Smooth muscle cell of the brain vasculature (primary cell): Measurements from ENCODE around the gene SARDH.
A peak's percentile ranks its signal among the peaks of the same experiment; 100 is the strongest.

Source experiments
- DNase-seq: peaks from one replicate; pipeline ENCODE4 v3.0.0-alpha.2; 2012; ENCODE audit warnings: low read depth, low spot score

The SARDH gene, protein sequence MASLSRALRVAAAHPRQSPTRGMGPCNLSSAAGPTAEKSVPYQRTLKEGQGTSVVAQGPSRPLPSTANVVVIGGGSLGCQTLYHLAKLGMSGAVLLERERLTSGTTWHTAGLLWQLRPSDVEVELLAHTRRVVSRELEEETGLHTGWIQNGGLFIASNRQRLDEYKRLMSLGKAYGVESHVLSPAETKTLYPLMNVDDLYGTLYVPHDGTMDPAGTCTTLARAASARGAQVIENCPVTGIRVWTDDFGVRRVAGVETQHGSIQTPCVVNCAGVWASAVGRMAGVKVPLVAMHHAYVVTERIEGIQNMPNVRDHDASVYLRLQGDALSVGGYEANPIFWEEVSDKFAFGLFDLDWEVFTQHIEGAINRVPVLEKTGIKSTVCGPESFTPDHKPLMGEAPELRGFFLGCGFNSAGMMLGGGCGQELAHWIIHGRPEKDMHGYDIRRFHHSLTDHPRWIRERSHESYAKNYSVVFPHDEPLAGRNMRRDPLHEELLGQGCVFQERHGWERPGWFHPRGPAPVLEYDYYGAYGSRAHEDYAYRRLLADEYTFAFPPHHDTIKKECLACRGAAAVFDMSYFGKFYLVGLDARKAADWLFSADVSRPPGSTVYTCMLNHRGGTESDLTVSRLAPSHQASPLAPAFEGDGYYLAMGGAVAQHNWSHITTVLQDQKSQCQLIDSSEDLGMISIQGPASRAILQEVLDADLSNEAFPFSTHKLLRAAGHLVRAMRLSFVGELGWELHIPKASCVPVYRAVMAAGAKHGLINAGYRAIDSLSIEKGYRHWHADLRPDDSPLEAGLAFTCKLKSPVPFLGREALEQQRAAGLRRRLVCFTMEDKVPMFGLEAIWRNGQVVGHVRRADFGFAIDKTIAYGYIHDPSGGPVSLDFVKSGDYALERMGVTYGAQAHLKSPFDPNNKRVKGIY

DNA sequence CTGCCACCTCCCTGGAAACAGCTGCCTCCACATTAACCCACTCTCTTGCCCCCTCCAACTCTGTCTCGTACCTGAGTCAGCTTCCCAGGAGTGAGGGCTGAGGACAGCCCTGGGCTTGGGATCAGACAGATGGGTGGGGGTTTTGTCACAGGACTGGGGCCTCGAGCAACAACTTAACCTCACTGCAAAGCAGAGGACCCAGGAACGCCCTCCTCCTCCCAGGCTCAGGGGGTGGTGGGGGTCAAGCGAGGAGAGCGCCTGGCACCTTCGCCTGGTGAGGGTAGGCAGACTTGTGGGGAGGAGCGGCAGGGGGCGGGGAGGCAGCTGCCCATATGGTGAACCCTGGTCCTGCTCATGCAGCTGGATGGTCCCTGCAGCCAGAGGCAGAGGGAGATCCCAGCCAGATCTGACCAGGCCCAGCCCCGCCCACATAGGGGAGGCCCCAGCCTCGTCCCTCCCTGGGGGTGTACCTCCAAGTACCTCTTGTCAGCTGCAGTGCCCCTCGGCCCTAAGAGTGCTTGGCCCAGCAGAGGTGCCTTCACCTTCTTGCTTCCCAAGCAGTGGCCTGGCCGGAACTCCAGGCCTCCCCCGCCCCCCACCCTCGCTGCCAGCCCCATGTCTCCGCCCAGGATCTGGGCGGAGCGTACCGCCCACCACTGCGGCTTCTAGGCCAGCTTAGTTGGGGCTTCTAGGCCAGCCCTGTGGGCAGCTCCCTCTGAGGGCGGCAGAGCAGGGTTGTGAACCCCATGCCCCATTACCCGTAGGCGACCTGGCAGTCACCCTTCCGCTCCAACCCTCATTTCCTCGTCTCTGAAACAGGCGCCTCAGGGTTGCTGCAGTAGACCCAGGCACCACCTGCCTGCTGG lies at the start of gene SARDH:
Gene SARDH (minus strand): TSS at position 579 of the 866 bp plus-strand sequence. CDS start 4,179 bp downstream, outside the sequence.
- DNase-seq: no peak

DNA sequence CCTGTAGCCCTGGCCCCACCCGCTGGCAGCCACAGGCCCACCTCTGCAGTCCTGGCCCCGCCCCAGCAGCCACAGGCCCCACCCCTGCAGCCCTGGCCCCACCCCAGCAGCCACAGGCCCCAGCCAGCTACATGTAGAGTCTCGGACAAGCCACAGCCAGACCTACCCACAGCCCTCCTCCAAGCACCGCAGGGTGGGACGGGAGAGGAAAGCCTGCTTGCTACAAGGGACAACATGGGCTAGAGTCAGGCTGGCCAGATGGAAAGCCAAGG lies 49.5 kb upstream of the SARDH start:
- DNase-seq: no peak

DNA sequence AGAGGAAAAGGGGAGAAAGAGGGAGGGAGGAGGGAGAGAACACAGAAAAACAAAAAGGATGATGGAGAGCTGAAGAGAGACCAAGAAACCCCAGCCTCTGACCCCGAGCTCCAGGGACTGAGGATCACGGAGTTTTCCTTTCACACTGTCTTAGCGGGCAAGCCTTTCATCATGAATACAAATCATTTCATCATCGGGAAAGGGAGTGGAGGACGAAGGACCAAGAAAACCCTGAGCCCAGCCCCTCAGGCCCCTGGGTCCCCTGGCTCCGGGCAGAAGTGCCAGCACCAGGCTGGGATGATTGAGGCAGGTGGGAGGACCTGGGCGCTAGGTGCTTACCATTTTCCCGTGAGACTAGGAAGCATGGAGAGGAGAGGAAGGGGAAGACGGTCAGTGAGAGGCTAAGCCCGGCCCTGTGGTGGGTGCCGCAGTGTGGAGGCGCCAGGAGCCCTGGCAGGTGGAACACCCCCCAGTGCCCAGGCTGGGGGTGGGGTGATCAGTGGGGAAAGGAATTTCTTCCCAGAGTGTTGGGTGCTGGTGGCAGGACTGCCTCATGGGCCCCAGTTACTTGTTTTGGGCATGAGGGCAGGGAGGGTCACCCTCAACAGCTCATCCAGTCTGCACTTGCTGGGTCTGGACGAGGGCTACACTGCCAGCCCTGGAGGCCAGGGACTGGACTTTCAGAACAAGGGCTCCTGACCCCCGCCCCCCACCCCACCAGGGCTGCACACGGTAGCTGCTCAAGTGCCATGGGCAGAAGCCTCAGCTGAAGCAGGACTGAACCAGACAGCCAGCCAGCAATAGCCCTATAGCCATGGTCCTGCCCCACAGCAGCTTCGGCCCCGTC lies 49.0 kb upstream of the SARDH start:
- no peak for DNase-seq

DNA sequence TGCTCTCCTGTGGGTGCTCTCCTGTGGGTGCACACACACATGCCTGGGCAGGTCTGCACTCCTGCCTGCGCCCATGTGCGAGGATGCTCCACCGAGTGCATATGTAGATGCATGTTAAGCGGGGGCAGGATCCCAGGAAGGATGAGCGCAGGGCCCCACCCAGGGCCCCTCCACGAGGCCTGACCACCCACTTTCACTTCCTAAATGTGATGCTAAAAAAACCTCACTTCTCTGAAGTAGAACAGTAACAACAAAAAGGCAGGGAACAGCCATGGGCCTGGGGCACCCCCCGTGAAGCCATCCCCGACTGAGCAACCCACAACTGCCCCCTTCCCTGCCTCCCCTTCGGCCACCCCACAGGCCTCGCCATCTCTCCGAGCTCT lies 48.2 kb upstream of the SARDH start:
- DNase-seq: no peak

DNA sequence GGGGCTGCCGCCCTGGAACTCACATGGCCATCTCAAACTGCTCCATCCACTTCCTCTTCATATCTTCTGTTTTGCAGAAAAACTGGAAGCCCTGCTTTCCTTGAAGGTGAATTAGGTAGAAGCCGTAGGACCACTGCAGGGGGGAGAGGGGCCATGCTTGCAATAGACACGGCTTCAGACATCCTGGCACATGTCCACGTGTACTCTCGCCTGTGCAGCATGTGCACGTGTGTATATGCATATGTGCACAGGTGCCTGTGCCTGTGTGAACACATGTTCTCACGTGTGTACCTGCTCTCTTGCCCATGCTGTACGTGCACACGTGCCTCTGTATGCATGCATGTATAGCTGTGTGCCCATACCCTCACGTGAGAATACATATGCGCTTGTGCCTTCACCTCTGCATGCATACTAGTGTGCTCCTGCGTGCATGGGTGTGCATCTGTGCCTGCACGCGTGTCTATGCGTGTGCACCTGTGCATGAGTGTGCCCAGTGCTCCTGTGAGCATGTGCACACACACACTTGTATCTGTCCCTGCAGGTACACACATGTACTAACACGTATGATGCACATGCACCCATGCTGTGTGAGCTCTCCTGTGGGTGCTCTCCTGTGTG lies 47.7 kb upstream of the SARDH start:
- DNase-seq: no peak

DNA sequence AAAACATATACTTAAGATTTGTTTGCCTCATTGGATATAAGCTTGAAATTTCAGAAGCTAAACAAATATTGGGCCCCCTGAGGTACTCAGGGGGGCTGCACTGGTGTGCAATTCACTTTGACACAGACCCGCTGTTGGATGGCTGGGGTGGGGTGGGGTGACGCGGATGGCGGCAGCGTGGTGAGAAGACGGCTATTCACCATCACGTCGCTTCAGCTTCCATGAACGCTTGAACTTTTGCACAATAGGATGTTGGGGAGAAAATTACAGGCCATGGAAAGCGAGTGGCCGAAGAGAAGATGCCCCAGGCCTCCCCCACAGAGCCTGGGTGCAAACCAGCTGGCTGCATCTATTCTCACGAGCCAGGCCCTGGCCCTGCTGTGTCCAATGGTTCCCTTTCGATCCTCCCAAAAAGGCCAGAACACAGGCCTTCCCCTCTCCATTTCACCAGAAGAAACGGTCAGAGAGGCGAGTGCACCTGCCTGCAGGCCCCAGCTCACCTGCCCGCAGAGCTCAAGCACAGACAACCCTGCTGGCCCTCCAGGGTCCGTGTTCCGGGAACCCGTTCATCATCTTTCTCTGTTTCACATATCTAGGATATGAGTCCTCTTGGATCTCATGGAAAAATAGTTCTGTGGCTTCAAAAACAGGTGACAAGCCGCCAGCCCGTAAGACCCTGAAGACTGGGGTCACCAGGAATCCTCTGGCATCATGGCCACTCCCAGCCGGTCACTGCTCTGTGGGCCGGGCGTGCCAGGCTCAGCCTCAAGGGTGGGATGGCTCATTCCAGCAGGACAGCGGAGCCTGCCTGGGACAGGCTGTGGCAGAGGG lies 46.8 kb upstream of the SARDH start:
- DNase-seq: no peak

DNA sequence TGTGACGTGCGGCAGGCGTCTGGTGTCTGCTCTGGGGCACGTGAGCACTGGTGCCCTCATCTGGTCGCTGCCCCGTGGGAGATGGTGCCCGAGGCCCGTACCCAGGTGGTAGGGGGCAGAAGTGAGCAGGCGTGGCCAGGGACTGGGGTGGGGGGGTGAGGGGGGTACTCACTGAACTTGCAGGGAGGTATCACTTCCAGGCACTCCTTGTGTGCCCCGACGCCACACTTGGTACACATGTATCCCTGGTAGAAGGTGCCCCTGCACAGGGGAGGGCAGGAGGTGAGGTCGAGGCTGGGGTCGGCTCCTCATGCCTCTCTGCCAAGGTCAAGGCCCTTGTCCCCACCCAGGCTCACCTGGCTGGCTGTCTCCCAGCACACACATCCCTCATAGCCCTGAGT lies 45.2 kb upstream of the SARDH start:
- no peak for DNase-seq

DNA sequence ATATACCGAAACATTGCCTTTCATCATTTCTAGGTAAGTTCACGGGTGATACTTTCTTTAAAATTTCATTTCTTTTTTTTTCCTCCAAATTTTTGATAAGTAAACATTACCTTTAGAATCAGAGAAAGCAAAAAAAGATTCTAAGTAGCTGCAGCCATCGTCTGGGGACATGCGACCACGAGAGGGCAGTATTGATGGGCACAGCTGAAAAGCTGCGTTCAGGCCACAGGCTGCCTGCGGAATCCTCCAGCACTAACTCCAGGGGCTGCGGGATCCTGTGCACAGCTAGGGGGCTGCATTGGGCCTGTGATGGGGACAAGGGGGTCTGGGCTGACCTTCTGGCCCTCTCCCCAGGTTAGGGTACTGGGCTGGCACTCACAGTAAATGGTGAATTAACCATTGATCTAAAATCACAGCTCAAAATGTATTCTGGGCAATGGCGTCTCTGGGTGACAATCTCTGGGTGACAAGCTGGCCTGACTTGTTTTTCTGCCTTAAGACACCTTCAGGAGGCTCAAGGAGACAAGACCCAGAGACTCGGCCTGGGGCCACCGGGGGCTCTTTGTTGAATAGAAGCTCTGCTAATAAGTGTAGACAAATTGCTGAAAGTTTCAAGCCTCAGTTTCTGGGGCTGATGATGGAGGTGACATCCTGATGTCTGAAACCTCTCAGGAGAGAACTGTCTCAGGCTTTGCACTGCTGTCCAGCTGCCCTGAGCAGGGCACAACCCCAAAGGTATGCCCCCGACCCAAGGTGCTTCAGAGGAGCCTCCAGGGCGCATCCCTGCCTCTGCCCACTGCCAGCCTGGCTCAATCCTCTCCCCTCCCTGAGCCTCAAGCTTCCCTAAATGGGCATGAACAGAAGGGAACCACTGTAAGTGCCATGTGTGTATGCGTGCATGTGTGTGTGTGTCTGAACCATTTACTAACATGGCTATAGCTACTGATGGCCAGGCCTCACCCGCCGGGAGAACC lies 44.3 kb upstream of the SARDH start:
- peak; percentile 33 for DNase-seq

DNA sequence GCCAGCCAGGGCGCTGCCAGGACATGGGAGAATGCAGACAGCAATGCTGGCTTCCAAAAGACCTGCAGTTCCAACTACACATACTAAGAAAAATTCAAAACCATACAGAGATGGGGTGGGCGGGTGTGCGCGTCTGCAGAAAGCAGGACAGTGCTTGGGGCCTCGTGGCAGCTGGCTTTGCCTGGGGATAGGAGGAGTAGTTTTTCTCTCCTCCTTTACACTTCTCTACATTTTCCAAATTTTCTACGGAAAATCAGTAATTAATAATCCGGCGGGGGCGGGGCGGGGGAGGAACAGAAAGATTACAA lies 43.6 kb upstream of the SARDH start:
- no peak for DNase-seq

DNA sequence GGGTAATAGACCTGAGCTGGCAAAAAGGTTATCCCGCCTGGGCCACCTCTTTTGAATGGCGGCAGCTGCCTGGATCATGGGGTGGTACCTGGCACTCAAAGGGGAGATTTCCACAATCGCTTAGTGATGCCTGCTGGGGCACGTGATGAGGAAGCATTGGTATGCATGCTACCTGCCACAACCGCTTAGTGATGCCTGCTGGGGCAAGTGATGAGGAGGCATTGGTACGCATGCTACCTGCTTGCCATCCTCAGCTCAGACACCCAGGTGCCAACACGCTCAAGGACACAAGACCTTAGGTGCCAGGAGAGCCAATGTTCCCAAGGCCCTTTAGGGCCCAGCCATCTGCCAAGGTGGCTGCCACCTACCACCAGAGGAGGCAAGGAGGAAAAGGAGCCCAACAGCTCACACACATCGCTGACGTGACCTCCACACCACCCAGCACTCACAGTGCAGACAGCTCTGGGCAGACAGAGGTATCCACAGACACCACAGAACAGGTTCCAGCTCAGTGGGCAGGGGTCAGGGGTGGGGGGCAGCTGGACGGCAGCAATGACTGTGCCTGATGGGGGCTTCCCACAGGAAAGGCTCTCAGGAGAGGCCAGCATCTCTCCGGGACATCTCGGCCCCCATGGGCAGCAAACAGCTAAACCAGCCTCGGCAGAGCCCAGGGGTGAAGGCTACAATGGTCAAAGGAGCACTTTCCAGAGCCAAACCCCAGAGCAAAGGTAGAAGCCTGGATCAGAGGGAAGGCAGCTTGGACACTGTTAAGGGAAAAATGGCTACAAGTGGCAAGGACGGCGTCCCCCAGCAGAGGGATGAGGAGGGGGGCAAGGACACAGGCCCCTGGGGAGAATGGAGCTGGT lies 43.0 kb upstream of the SARDH start:
- no peak for DNase-seq

DNA sequence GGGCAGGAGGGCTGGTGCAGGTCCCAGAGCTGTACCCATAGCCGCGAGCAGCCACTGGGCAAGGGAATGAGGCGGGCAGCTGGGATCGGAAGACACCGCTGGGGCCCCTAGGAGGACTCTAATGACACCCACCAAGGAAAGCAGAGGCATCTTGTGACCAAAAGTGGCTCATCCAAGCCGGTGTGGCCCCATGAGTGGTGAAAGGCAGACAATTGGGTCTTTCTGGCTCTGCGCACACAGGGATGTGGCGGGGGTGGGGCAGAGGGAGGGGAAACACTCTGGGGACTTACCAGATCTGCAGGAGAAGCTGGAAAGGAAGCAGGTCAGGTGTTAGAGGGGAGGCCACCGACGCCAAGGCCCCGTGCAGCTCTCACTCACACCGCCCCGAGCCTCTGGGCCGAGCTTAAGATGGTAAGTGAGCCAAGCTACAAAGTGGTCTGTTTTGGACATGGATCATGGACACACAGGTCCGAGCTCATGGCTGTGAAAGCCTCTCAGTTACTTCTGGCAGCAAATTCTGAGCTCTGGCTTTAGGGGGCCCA lies 42.3 kb upstream of the SARDH start:
- no peak for DNase-seq

DNA sequence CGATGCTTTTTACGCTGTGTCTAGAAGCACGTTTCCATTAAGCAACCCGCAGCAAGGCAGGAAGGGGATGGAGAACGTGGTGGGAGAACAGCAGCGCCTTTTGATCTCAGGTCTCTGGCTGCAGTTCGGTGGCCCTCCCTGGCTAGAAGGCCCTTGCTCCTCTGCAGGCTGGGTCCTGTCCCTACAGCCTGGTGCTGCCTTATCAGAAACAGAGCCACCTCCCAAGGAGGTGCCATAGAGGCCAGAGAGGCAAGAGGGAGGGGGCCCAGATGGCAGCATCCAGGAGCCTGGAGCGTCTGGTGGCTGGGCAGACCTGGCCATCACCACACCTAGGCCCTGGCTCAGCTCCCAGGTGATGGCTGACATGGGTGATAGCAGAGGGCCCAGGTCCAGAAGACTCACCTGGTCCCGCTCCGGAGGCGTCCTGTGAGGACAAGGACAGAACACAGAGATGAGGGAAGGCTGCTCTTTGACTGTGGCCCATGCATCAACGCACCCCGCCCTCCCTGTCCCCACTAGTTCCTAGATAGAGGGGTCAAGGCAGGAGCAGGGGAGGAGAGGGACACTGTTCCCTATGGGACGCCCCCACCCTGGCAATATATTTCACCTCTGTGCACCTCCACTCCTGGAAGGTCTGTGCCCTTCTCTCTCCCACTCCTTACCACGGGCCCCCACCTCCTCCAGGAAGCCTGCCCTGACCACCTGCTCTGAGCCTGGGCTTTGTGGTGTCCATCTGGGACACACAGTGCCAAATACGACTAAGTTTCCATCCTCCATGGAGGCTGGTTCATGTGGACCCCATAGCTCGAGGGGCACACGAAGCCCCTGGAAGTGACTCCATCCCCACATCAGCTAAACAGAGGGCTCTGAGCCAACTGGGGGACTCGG lies 41.6 kb upstream of the SARDH start:
- no peak for DNase-seq

DNA sequence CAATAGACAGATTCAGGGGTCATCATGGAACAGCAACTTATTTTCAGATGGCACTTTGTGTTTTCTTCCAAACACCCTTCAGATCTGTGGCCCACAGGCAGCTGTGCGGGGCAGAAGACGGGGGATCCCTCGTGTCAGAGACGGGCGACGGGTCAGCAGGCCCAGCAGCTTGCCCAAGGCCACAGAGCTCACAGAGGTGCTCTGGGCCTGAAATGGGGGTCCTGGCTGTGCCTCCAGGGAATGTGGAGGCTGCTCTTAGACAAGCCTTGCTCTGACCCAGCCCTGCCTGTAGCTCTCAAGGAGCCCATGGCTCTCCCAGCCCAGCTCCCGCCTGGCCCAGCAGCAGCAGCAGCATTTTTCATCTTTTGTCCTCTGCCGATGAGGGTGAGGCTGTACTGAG lies 40.9 kb upstream of the SARDH start:
- DNase-seq: no peak

DNA sequence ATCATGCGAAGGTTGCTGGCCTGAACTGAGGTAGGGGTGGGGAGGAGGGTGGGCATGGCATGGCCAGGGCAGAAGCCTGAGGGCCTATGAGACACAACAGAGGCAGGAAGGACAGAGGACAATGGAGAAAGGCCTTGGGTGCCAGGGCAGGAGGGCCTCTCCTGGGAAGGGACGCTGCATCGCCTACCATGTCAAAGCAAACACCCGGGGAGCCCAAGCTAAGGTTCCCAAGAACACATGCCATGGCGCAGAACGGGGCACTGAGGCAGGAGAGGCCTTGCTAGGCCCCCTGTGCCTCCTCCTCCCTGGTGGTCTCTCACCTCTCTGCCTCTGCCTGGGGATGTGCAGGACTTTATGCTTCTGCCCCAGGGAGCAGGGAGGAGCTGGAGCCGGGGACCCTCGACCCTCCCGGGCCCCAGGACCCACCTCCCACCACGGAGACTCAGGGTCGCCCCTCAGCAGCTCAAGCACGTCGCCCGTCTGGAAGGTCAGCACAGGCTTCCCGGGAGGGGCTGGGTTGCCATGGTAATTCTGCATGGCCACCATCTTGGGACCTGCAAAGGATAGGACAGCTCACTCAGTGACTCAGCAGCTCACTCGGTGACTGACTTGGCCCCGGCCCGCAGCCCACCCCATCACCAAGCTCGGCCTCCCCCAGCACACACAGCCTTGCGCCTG lies 40.3 kb upstream of the SARDH start:
- DNase-seq: no peak

DNA sequence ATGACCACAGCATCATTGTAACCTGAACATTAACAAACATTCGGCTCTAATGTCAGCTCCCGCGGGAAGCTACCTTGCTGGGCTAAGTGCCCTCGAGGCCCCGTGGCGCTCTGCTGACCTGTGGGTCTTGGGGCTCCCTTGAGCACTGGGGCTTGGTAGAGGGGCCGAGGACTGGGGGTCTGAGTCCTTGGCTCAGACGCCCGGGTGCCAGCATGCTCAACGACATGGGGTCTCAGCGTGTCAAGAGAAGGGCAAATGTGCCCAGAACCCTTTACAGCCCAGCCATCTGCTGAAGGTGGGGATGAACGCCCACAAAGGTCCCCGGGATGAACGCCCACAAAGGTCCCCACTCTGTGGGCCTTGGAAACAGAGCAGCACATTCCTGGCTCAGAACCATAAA lies 39.7 kb upstream of the SARDH start:
- no peak for DNase-seq
